ENCODE data around the gene FBXO7. TPM values are rescaled to one million over a fixed set of nuclear protein-coding genes. Genes with fewer than 3 reads are reported as not detected.

FBXO7 gene
- total RNA-seq, 2 donors from 2014 or later: 82.8 to 128 TPM

DNA sequence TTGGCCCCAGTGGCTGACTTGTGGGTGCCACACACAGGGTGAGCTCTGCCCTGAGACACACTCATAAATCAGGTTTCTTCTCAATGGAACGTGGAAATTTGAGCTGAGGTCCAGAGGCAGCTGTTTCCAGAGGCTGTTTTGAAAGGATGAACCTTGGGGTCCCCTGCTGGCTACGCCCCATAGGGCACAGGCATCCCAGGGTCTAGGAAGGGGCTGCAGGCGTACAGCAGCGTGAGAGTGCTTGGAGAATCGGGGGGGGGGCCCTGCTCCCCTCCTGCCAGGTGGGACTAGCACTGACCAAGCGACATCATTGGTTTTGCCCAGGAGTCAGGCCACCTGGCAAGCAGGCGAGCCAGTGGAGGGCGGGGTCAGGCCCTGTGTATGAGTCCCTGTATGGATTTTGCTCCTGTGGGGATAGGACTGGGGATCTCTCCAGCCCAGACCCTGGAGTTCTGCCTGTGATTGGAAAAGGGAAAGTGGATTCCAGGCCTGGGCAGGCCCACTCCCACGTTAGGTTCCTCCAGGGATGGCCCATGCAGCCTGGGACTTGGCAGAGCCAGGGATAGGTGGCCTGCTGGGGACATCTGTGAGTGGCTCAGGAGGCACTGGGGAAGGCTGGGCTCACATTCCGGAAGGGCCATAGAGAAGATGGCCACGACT lies 61.0 kb downstream of the FBXO7 start:
- H3K27ac ChIP-seq: no peak overlapping the region
- H3K4me3 ChIP-seq: no peak overlapping the region
- TF ChIP-seq, protein P1, sequence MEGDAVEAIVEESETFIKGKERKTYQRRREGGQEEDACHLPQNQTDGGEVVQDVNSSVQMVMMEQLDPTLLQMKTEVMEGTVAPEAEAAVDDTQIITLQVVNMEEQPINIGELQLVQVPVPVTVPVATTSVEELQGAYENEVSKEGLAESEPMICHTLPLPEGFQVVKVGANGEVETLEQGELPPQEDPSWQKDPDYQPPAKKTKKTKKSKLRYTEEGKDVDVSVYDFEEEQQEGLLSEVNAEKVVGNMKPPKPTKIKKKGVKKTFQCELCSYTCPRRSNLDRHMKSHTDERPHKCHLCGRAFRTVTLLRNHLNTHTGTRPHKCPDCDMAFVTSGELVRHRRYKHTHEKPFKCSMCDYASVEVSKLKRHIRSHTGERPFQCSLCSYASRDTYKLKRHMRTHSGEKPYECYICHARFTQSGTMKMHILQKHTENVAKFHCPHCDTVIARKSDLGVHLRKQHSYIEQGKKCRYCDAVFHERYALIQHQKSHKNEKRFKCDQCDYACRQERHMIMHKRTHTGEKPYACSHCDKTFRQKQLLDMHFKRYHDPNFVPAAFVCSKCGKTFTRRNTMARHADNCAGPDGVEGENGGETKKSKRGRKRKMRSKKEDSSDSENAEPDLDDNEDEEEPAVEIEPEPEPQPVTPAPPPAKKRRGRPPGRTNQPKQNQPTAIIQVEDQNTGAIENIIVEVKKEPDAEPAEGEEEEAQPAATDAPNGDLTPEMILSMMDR (IDR thresholded peaks at IDR 0.05): no peak
- no peak for TF ChIP-seq POLR2A (IDR thresholded peaks at IDR 0.05)
- TF ChIP-seq POLR2AphosphoS5 (IDR thresholded peaks at IDR 0.05): no peak
- no peak for DNase-seq (ENCODE audit: low spot score)
- no peaks in the 10 kb centered on the region for H3K9me3 ChIP-seq
- WGBS: 85% methylated on average over 11 of the region's 11 CpGs
- intact Hi-C loops (cut with DNase I): no loop called here
- H3K36me3 ChIP-seq: no peaks in the 10 kb centered on the region
- no peaks in the 10 kb centered on the region for H3K27me3 ChIP-seq (replicated peaks; ENCODE audit: insufficient read depth)
- no peaks in the 10 kb centered on the region for H3K4me1 ChIP-seq (replicated peaks)

DNA sequence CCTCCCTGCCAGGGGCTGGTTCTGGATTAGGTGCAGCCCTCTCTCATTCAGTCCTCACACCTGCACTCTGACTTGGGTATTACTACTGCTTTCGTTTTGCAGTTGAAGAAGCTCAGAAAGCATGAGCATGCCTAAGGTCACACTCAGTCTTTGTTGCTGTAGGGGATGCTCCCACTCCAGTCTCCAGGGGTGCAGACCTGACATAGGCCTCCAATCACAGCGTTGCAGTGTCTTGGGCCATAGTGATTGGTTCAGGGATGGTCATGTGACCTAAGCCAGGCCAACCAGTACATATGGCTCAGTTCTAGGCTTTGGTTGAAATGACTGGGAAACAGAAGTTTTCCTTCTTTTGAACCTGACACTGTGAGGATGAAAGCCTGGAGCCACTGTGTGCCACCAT lies 61.7 kb downstream of the FBXO7 start:
- TF ChIP-seq, protein P1 (IDR thresholded peaks at IDR 0.05): no peak
- TF ChIP-seq POLR2A (IDR thresholded peaks at IDR 0.05): no peak
- no peak for TF ChIP-seq POLR2AphosphoS5 (IDR thresholded peaks at IDR 0.05)
- Histone ChIP-seq H3K36me3 (no peaks in the 10 kb centered on the region), H3K4me1 (replicated peaks) (no peaks in the 10 kb centered on the region), H3K9me3 (no peaks in the 10 kb centered on the region), H3K4me3 (no peak overlapping the region), H3K27ac (no peak overlapping the region), H3K27me3 (replicated peaks; ENCODE audit: insufficient read depth) (no peaks in the 10 kb centered on the region)
- no peak for DNase-seq (ENCODE audit: low spot score)
- intact Hi-C loops (cut with DNase I): no loop called here
- WGBS: 89% methylated on average over 2 of the region's 2 CpGs

DNA sequence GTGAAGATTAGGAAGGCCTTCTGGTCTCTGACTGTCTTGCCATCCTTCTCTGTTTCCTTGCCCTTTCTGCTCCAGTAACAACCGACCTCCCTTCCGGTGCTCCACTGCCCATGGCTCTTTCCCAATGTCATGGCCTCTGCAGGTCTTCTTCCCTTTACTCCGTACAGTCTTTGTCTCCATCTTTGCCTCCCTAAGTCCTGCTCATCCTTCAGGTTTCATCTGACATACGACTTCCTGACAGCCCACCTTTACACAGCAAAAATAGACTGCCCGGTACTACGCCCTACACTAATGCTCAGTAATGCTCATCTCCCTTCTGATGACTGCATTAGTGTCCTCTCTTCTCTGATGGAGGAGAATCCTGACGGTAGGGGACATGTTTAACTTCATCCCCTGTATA lies 63.9 kb downstream of the FBXO7 start:
- Histone ChIP-seq H3K27me3 (replicated peaks; ENCODE audit: insufficient read depth) (no peaks in the 10 kb centered on the region), H3K9me3 (no peaks in the 10 kb centered on the region), H3K36me3 (no peaks in the 10 kb centered on the region), H3K4me1 (replicated peaks) (no peaks in the 10 kb centered on the region), H3K4me3 (no peak overlapping the region), H3K27ac (no peak overlapping the region)
- intact Hi-C loops (cut with DNase I): no loop called here
- DNase-seq (ENCODE audit: low spot score): no peak
- 99% methylated on average over 7 of the region's 7 CpGs for WGBS
- TF ChIP-seq, protein P1 (IDR thresholded peaks at IDR 0.05): no peak
- TF ChIP-seq POLR2A (IDR thresholded peaks at IDR 0.05): no peak
- no peak for TF ChIP-seq POLR2AphosphoS5 (IDR thresholded peaks at IDR 0.05)

DNA sequence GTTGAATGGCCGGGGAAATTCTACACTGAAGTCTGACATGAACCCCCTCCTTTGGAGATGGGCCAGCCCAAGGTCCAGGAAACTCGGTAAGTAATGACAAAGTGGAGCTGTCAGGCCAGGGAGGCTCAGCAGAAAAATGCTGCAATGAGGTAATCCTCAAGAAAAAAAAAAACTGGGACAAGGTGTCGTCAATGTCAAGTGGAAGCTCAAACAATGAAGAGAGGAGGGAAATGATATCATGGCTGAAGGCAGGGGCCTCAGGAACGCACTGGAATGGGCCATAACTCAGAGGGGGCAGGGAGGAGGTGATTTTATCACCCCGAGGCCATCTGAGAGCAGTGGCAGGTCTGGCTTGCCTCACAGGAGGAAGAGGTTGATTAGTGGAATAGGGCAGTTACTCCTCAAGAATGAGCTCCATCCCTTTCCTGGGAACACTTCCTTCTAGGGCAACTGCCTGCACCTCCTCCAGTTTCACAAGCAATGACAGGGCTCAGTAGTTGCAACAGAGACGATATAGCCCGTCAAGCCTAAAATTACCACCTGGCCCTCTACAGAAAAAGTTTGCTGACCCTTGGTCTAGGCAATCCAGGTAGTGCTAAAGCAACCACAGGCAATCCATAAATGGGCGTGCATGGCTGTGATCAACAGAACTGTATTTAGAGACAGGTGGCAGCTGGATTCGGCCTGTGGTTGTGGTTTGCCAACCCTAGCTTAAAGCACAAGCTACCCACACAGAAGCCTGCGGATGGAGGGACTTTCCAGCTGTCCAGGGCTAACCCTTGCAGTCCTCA lies 65.2 kb downstream of the FBXO7 start:
- TF ChIP-seq POLR2A (IDR thresholded peaks at IDR 0.05): no peak
- TF ChIP-seq, protein P1 (IDR thresholded peaks at IDR 0.05): no peak
- TF ChIP-seq POLR2AphosphoS5 (IDR thresholded peaks at IDR 0.05): no peak
- H3K36me3 ChIP-seq: no peaks in the 10 kb centered on the region
- WGBS: 62% methylated on average over 10 of the region's 10 CpGs
- H3K4me3 ChIP-seq: no peak overlapping the region
- H3K4me1 ChIP-seq (replicated peaks): no peaks in the 10 kb centered on the region
- H3K9me3 ChIP-seq: no peaks in the 10 kb centered on the region
- no peak for DNase-seq (ENCODE audit: low spot score)
- intact Hi-C loops (cut with DNase I): no loop called here
- H3K27me3 ChIP-seq (replicated peaks; ENCODE audit: insufficient read depth): no peaks in the 10 kb centered on the region
- no peak overlapping the region for H3K27ac ChIP-seq

Measured in prostate gland (tissue), 2 donors.